GM10266 (cell line): ENCODE measurements around the gene RNF26.

Source experiments
- DNase-seq: peaks from one replicate; pipeline ENCODE4 v3.0.0; 2012; ENCODE audit errors: extremely low spot score
- TF ChIP-seq, protein P1 (sequence below): IDR thresholded peaks from 2 replicates; pipeline ENCODE4 v1.5.1; 2012; ENCODE audit warnings: mild to moderate bottlenecking, low read depth; ENCODE audit not compliant: control insufficient read depth, insufficient read depth; ENCODE audit errors: missing control alignments

RNF26 gene

DNA sequence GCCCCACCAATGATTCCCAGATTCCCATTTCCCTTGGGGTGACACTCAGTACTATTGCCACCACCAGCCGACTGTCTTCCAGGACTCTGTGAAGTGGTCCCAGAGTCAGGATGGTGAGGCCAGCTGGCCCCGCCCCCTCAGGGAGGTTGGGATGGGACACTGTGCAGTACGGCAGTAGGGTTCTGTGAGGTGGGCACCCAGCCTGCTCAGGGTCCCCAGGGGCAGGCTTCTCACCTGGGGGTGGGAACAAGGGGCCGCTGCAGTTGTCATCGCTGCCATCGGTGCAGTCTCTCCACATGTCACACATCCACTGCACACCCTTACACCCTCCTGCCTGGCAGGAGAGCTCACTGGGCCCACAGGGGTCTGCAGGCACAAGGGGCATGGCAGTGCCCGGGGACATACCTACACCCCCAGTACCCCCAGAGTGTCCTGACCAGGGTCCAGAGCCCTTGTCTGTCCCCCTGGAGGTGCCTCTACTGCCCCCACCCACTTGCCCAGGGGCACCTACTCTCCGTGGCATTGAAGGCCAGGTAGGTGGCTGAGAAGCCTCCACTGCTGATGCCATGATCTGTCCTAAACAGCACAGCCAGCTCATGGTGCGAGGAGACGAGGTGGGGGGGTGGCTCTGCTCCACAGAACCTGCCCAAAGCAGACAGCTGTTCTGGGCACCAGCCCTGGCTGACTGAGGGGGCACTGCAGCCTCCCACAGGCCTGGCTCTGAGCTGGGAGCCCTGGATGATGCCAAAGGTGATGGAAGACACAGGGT is 8.2 kb downstream of the RNF26 start:
- no peak for DNase-seq
- TF ChIP-seq, protein P1, sequence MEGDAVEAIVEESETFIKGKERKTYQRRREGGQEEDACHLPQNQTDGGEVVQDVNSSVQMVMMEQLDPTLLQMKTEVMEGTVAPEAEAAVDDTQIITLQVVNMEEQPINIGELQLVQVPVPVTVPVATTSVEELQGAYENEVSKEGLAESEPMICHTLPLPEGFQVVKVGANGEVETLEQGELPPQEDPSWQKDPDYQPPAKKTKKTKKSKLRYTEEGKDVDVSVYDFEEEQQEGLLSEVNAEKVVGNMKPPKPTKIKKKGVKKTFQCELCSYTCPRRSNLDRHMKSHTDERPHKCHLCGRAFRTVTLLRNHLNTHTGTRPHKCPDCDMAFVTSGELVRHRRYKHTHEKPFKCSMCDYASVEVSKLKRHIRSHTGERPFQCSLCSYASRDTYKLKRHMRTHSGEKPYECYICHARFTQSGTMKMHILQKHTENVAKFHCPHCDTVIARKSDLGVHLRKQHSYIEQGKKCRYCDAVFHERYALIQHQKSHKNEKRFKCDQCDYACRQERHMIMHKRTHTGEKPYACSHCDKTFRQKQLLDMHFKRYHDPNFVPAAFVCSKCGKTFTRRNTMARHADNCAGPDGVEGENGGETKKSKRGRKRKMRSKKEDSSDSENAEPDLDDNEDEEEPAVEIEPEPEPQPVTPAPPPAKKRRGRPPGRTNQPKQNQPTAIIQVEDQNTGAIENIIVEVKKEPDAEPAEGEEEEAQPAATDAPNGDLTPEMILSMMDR: no peak

DNA sequence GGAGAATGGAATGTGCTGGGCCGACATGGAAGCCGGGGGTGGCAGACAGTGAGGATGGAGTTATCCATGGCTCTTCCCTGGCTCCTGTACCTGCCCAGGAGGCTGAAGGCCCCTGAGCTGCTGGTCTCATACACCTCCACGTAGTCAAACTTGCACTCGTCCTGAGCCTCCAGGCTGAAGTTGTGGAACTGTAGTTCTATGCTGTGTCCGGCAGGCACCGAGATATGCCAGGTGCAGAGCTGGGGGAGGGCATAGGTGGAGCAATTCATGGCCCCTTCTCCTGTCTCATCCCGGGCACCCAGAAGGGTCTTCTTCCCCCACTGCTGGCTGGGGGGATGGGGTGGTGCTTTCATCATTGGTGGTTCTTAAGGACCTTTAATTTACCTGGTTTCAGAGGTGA is 9.4 kb downstream of the RNF26 start:
- DNase-seq: no peak
- TF ChIP-seq, protein P1: no peak

DNA sequence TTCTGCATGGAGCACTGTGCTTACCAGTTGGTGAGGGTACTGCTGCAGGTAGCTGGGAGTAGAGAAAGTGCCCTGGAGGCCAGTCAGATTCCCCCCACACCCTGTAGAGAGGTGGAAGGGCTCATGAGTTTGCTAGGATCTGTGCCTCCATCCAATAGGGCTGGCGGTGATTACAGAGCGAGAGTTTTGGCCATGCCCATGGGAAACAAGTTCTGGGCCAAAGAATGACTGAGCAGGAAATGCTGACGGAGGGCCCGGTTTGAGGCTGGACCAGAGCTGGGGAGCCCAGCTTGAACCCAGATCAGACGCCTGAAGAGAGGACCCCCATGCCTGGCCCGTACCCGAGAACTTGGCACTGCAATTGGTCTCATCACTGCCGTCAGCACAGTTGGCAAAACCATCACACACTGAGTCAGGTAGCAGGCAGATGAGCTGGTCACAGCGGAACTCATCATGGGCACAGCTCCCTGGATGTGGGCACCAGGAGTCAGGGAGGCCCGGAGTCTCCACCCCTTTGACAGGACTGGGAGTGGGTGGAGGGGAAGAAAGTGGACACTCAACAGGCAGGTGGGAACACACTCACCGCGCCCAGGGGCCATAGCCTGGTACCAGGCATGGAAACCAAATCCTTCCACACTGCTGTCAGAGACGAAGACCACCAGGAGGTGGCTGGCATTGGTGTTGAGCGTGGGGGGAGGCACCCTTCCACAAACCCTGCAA is 10.1 kb downstream of the RNF26 start:
- no peak for DNase-seq
- TF ChIP-seq, protein P1: no peak

DNA sequence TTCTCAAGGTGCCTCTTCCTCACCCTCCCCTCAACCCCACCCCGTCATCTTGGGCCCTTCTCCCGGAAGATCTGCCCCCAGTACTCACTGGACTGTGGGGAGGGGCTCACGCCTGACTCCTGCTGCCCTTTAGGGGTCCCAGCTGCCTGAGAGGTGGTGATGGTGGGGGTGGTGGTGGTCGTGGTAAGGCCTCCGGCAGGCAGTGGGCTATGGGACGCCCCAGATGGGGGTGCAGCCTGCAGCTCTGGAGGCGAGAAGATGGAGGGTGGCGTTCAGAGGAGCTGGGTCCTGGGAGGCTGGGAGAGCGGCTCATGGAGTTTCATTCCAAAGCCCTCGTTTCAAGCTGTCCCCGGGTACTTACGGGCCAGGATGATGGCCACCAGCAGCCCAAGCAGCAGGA is 11.4 kb downstream of the RNF26 start:
- DNase-seq: no peak
- TF ChIP-seq, protein P1: no peak

DNA sequence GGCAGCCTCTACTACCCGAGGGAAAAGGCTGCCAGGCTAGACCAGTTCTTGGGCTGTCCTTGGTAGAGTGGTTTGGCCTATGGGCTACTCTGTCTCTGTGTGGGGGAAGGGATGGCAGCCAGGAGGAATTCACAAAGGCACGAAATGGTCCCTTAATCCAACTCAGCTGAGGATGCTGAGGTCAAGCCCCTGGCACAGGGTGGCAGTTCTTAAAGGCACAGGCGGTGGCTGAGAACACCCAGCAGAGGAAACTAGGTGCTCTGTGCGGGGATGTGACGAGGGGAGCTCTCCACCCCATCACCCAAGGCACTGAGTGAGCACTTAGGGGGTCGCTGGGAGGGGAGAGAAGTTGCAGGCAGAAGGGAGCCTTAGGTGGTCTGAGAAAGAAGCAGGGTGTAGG is 12.3 kb downstream of the RNF26 start, which contains the start of gene MFRP:
Gene MFRP (minus strand): TSS at position 101 of the 400 bp plus-strand sequence. CDS start 192 bp downstream, outside the sequence.
- DNase-seq: no peak
- TF ChIP-seq, protein P1: no peak

DNA sequence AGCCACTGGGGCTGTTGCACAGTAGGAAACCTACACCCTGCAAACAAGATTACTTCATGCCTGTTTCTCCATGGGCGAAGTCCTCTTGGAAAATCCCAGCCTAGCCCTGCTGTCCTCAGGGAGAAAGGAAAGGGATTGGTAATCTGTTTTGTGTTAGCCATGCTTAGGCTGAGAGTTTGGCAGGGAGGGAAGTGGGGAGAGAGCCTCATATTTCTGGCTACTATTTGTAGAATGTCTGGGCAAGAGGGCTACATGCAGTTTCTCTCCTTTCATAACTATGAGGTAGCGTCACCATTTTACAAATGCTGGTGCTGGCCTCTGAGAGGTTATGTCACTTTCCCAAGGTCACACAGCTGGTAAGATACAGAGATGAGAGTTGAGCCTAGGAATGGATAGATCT is 12.9 kb downstream of the RNF26 start:
- TF ChIP-seq, protein P1: no peak

More for the DNA sequence above, 12.9 kb downstream of the RNF26 start:
- no peak for DNase-seq
